DMS53 treated with DMSO at 0.1 percent for 48 hours (cell line): Measurements from ENCODE around the gene CSNK1G2.

Source experiments
- DNase-seq: peaks from one replicate; lab custom pipeline; 2025; ENCODE audit not compliant: unreplicated experiment; lab: John Stamatoyannopoulos, UW

Gene CSNK1G2

DNA sequence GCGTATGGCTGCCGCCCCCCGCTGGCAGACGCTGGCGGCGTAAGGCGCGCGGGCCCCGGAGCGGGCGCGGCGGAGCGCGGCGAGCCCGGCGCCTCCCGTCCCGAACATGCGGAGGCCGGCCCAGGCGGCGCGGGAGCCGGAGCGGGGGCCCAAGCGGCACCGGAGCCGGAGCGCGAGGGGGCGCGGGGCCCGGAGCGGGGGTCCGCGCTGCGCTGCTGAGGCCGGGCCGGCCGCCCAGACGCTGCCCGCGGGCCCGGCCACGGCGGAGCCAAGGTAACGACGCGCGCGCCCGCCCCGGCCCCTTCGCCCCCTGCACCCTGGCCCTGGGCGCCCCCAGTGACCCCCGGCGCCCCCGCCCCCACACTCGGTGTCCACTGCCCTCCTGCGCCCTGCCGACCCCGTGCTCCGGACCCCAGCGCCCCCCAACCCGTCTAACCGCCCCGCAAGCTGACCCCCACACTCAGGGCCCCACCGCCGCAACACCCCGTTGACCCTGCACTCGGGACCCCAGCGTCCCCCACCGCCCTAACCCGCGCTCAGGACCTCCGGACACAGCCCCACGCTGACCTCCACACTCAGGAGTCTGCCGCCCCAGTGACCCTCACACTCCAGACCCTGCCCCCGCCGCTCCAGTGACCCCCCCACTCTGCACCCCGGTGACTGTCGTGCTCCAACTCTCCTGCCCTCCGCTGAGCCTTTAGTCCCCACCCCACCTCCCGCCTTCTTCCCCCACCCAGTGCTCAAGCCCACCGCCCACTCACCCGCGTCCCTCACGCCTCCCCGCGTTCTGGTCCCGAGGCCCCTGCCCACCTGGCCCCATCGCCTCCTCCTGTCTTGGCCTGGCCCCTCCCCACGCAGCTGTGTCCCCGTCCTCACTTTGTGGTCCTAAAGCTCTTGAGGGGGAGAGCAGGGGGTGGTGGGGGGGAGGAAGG lies at the start of gene CSNK1G2:
Gene CSNK1G2, plus strand, starts transcription at position 27 of the 932 bp plus-strand sequence. CDS start 28,601 bp downstream, outside the sequence.
- no peak for DNase-seq

DNA sequence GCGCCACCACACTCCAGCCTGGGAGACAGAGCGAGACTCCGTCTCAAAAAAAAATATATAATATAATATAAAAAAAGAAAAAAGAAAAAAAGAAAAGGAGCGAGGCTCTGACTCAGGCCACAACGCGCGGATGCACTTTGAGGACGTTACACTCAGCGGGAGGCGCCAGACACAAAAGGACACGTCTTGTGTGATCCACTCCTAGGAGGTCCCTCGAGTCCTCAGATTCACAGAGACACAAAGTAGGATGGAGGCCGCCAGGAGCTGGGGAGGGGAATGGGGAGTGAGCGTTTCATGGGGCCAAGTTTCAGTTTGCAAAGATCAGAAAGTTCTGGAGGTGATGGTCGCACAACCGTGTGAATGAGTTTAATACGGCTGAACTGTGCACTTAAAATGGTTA lies 47.2 kb upstream of the CSNK1G2 start:
- DNase-seq = no peak

DNA sequence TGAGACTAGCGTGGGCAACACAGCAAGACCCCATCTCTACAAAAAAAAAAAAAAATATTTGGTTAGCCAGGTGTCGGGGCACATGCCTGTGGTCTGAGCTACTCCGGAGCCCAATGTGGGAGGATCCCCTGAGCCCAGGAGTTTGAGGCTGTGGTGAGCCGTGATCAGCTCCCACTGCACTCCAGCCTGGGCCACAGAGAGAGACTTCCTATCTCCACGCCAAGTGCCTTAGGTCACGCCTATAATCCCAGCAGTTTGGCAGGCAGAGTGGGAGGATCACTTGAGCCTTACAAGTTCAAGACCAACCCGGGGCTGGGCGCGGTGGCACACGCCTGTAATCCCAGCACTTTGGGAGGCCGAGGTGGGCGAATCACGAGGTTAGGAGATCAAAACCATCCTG lies 44.5 kb upstream of the CSNK1G2 start:
- no peak for DNase-seq

DNA sequence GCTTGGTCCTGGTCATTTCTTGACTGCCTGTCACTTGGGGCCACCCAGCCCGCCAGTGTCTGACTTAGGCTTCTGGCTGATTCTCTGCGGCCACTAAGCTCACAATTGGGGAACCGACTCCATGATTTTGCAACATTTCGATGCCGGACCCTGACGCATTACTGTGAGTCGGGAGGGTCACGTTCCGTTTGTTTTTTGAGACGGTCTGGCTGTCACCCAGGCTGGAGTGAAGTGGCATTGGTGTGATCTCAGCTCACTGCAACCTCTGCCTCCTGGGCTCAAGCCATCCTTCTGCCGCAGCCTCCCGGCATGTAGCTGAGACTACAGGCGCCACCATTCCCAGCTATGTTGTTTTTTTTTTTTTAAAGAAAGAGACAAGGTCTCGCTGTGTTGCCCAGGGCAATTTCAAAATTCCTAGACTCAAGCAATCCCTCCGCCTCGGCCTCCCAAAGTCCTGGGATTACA lies 39.0 kb upstream of the CSNK1G2 start:
- DNase-seq = no peak

DNA sequence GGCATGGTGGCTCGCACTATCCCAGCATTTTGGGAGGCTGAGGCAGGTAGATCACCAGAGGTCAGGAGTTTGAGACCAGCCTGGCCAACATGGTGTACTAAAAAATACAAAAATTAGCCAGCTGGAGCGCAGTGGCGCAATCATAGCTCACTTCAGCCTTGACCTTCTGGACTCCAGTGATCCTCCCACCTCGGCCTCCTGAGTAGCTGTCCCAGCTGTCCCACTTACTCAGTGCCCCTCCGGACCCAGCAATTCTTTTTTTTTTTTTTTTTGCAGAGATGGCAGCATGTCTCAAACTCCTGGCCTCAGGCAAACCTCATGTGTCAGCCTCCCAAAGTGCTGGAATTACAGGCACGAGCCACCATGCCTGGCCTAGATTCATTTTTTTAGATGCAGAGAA lies 38.0 kb upstream of the CSNK1G2 start:
- DNase-seq = no peak

DNA sequence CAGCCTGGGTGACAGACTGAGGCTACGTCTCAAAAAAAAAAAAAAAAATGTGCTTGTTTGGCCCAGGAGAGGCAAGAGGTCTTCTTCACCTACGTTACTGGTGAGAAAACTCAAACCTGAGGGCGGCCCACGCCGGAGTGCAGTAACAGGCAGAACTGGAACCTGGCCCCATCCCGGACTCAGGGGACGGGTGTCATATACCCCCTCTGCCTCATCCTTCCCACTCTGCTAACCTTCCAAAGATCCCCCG lies 36.2 kb upstream of the CSNK1G2 start:
- peak; percentile 40 for DNase-seq

DNA sequence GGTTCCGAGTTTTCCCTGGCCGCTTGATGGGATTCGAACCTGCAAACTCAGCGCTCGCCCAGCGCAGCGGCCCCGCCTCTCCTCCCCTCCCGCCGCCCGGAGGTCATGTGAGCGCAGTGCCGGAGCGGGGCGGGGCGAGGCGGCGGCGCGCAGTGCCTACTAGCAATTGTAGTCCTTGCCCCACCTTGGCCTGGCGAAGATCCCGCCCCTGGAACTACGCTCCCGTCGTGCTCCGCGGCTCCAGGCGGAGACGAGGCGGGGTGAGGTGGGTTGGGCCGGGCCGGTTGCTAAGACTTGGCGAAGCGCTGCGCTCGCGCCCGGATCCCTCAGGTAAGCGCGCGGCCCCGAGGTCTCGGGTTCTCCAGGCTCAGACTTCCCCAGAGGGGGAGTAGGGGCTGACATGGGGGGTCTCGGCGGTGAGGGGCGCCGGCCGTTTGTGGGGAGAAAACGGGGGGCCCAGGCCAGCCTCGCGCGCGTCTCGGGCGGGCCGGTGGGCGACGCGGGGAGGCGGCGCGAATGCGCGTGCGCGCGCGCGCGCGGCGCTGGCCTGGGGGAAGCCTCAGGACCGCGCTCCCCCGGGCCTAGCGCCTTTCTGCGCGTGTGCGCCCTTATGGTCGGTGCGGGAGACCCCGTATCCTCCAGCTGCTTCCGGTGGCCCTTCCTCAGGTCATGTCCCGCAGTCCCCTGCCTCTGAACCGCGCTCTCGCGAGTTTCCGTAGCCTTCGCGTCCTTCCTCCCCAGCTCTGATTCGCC lies 35.7 kb upstream of the CSNK1G2 start, which contains the start of the genes ADAT3 and SCAMP4:
Gene ADAT3, plus strand, starts transcription at position 290 of the 753 bp plus-strand sequence. CDS start 6,649 bp downstream, outside the sequence.
Gene SCAMP4, plus strand, starts transcription at position 290 of the 753 bp plus-strand sequence. CDS start 9,621 bp downstream, outside the sequence.
- DNase-seq = peak; percentile 92

DNA sequence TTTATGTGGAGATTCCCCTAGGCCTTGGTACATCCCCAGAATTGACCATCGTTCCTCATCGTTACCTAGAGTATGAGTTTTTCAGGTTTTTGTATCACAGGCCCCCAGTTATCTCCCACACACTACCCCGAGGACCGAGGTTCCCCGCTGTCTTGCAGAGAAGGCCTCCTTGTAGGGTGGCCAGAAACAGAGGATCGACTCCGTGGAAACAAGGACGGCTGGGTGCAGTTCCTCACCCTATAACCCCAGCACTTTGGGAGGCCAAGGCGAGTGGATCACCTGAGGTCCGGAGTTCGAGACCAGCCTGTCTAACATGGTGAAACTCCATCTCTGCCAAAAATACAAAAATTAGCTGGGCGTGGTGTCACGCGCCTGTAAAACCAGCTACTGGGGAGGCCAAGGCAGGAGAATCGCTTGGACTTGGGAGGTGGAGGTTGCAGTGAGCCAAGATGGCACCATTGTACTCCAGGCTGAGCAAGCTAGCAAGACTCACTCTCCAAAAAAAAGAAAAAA lies 35.1 kb upstream of the CSNK1G2 start:
- no peak for DNase-seq

DNA sequence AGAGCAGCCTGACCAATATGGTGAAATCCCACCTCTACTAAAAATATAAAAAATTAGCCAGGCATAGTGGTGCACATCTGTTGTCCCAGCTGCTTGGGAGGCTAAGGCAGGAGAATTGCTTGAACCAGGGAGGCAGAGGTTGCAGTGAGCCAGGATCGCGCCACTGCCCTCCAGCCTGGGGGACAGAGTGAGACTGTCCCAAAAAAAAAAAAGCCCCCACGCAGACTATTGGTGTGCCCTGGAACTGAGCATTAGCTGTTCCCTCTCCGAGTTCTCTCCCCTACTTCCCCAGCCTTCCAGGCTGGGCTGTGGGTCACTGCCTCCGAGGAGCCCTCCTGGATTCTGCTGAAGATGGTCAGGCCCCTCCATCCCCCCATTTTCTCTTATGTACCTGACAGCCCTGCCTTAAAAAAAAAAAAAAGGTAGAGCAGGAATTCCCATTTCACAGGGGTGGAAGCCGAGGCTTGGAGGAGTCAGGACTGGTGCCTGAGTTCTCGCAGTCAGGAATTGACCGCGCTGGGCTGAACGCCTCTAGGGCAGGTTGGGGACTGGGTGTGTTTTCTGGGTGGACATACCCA lies 33.9 kb upstream of the CSNK1G2 start:
- DNase-seq = no peak

DNA sequence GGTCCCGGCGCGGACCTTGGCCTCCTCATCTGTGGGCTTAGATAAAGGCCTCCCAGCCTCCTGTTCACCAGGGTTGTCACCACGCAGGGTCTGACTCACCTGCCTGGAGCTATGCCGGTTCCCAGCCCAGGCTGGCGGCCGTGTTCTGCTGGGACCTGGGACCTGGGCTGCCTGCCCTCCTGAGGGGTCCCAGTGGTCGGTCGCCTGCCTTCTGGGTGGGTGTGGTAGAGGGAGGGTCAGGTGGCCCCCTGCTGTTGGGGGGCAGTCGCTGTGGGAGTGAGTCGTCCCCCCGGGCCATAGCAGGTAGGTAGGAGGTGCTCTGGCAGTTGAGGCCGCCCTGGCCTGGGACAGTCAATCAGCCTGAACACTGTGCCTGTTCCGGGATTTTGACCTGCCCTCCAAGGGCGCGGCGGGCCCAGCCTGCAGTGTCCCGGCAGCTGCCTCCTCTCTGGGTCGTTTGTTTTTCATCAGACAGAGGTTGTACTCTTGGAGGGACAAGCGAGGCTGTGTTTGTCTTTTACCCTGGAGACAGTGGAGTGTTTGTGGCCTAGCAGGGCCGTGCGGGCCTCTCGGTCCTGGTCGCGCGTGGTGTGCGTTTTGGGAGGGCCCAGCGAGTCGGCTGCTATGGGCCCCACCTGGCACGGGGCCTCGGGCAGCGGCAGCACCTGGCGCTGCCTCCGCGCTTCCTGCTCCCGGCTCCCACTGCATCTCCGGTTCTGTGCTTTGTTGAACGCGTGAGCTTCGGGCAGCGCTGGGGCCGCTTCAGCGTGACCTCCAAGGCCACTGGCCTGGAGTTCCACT lies 33.2 kb upstream of the CSNK1G2 start:
- DNase-seq = peak; percentile 29

DNA sequence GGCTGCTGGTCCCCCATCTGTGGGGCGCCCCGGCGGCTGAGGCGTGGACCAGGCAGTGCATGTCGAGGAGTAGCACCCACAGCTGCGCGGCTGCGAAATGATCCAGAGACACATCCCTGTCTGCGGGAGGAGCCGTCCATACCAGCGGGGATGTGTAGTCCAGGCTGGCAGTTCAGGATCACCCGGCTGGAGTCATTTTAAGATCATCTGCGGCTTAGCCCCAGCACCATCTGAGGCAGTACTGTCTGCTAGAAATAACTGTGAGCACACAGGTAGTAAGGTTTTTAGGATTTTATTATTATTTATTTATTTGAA lies 32.7 kb upstream of the CSNK1G2 start:
- no peak for DNase-seq

DNA sequence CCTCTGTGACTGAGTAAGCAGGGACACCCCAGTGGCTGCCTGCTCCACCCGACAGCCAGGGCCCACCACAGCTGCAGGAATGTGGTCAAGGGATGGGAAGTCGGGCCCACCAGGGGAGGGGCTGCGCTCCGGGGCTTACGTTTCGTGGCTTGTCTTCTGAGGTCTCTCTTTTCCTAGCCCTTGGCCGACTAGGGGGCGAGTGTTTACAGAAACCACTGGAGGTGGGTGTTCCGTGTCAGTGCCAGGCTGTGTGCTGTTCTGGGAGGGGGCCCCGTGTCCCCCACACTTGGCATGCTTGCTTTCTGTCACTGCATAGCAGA lies 31.3 kb upstream of the CSNK1G2 start:
- DNase-seq = no peak

DNA sequence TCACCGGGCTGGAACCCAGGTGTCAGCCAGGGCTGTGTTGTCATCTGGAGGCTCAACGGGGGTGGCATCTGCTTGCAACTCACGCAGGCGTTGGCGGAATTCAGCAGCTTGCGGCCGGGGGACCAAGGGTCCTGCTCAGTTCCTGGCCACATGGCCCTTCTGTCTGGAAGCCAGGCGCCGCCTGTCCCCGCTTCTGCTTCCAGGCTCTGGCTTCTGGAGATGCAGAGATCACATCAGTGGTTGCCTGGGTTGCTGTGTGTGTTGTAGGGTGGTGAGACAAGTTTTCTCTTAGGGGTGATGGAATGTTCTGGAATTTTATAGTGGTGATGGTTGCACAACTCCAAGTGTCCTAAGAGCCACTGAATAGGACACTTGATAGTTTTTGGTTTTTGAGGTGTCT lies 30.8 kb upstream of the CSNK1G2 start:
- no peak for DNase-seq

DNA sequence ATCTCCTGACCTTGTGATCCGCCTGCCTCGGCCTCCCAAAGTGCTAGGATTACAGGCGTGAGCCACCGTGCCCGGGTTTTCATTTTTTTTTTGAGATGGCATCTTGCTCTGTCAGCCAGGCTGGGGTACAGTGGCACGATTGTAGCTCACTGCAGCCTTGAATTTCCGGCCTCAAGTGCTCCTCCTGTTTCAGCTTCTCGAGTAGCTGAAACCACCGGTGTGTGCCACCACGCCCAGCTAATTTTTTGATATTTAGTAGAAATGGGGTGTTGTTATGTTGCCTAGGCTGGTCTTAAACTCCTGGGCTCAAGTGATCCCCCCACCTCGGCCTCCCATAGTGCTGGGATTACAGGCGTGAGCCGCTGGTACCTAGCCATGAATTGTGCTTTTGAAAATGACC lies 29.9 kb upstream of the CSNK1G2 start:
- no peak for DNase-seq

DNA sequence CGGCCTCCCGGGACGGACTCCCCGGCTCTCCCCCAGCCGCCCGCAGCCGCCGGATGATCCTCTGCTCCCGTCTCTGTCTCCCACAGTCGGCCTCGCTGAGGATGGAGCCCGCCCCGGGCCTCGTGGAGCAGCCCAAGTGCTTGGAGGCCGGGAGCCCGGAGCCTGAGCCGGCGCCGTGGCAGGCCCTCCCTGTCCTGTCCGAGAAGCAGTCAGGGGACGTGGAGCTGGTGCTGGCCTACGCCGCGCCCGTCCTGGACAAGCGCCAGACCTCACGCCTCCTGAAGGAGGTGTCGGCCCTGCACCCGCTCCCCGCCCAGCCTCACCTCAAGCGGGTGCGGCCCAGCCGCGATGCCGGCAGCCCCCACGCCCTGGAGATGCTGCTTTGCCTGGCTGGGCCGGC lies 29.0 kb upstream of the CSNK1G2 start:
- DNase-seq = no peak

DNA sequence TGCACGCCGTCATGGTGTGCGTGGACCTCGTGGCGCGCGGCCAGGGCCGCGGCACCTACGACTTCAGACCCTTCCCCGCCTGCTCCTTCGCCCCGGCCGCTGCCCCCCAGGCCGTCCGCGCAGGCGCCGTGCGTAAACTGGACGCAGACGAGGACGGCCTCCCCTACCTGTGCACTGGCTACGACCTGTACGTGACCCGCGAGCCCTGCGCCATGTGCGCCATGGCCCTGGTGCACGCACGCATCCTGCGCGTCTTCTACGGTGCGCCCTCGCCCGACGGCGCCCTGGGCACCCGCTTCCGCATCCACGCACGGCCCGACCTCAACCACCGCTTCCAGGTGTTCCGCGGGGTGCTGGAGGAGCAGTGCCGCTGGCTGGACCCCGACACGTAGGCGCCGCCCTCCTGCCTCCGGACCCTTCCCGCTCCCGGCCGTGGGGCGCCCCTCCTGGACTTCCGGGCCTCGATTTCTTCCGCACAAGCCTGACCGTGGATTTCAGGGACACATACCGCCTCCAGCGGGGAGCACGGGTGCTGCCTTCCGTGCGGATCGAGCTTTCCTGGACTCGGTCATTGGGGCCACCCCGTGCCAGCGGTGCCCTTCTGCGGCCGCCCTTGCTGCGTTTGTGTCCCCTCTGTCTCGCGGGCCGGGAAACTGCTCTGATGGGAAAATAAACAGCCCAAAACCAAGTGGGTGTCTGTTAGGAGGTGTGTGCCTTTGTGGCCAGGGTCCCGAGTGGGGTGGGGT lies 28.0 kb upstream of the CSNK1G2 start:
- no peak for DNase-seq

DNA sequence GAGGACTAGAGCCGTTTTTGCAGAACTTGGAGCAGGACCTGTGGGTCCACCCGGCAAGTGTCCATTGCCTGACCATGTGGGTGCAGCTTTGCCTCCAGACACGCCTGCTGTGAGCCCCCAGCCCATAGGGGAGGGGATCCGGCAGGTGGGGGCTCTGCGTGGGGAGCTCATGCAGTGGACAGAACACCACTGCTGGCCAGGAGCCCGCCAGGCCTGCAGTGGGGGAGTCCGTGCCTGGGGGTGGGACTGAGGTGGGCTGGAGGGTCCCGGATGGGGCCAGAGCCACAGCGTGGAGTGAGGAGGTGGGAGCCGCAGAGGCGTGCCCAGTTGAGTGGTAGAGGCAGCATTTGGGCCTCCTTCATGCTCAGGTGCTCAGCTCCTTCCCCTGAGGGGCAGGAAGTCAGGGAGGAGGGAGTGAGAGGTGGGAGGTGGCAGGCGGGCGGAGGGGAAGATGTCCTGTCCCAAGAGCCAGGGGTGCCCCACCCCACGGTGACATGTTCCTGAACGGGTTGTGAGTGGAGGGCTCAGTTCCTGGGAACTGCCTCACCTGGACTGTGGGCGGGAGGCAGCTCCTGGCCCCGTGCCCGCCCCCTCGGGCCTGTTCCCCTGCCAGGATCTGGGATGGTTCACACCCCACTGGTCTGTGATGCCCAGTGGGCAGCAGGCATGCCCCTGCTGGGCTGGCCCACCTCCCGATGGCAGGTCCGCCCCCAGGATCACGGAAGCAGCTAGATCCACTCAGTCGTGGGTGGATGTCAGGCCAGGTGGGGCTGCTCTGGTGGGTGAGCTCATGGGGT lies 27.0 kb upstream of the CSNK1G2 start:
- DNase-seq = no peak

DNA sequence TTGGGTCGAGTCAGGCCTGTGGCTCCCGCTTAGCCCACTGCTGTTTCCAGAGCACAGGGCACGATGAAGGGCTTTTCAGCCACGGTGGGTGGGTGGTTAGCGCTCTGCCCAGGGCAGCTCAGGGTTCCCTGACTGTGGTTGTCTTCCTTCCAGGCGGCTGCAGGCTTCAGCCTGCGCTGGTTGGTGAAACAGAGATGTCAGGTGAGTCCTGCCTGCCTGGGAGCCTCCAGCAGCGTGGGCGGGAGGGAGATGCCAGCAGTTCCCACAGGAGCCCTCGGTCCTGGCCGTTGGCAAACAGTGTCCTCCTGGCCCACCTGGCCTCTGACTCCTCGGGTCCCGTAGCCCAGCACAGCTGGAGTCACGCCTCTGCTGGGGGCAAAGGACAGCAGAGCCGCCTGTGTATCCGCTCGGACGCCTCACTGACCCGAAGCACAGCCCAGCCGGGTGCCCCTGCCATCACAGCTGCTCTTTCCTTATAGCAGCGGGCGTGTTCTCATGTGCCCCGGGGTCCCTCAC lies 26.1 kb upstream of the CSNK1G2 start:
- no peak for DNase-seq

DNA sequence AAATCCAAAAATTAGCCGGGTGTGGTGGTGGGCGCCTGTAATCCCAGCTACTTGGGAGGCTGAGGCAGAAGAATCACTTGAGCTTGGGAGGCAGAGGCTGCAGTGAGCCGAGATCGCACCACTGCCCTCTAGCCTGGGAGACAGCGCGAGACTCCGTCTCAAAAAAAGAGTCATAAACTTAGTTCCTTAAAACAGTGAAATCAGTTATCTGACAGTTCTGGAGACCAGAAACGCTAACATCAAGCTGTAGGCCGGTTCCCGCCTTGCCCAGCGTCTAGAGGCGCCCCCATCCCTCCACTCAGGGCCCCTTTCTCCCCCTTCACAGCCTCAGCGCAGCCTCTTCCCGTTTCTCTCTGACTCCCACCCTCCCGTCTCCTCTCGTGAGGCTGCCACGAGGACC lies 23.8 kb upstream of the CSNK1G2 start:
- DNase-seq = no peak
